ENCODE results near the gene PLIN4.
"Not testable (repeated sequence)": the region's sequence is repeated elsewhere in the genome, so short reads cannot be mapped to it uniquely, and the experiment has no call there.

GRCh38 chr19:4562085-4562484, 43.8 kb upstream of the PLIN4 start:
- TF ChIP-seq FOXK2 (IDR thresholded peaks at IDR 0.05); BHLHE40 (IDR thresholded peaks at IDR 0.05; ENCODE audit: borderline replicate concordance): not testable (repeated sequence)

All from HEK293T (cell line).